PFSK-1 (cell line): Measurements from ENCODE around the gene NUP98.

Experiments
- POLR2AphosphoS5 ChIP-seq: IDR thresholded peaks from 2 replicates; pipeline ENCODE4 v1.6.1; 2012; ENCODE audit warnings: low read depth, mild to moderate bottlenecking, control low read depth, low read length, moderate library complexity
- SIN3A ChIP-seq: IDR thresholded peaks from 2 replicates; pipeline ENCODE4 v1.6.1; 2012; ENCODE audit warnings: mild to moderate bottlenecking, low read length, moderate library complexity, borderline replicate concordance; ENCODE audit not compliant: insufficient read depth
- TAF1 ChIP-seq: IDR thresholded peaks from 2 replicates; pipeline ENCODE4 v1.6.1; 2012; ENCODE audit warnings: low read length, control low read depth, borderline replicate concordance; ENCODE audit not compliant: insufficient read depth
- TF ChIP-seq, protein P1 (sequence below), 2 experiments: IDR thresholded peaks; 2 replicates each; pipeline versions ENCODE4 v1.6.1 to v1.8.0; 2011 to 2012; ENCODE audit warnings: low read depth in 2 of 2, low read length in 2 of 2, control low read depth in 1 of 2, inconsistent platforms in 1 of 2, mild to moderate bottlenecking in 1 of 2, moderate library complexity in 1 of 2; ENCODE audit not compliant: insufficient read depth in 1 of 2

DNA sequence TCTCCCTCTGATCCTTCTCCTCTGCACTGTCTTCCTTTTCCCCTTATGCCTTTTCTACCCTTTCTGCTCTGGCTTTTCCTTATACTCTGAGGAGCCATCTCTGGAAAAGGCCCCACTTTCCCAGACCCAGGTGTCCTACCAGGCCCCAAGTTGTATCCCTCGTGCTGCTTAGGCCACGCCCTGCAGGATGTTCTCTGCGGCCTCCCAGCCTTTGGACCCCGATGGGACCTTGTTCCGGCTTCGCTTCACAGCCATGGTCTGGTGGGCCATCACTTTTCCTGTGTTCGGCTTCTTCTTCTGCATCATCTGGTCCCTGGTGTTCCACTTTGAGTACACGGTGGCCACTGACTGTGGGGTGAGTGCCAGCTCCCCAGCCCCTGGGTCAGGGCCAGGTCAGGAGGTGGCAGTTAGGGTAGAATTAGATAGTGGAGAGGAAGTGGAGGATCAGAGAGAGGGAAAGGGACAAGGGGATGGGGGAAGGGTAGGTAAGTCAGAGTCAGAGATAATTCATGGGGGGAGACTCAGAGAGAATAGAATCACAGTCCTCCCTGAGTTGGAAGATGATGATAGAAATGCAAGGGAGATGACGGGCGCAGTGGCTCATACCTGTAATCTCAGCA is 19.9 kb upstream of the NUP98 start:
- TF ChIP-seq POLR2AphosphoS5 (no peak), TAF1 (no peak), SIN3A (no peak)
- TF ChIP-seq, protein P1, sequence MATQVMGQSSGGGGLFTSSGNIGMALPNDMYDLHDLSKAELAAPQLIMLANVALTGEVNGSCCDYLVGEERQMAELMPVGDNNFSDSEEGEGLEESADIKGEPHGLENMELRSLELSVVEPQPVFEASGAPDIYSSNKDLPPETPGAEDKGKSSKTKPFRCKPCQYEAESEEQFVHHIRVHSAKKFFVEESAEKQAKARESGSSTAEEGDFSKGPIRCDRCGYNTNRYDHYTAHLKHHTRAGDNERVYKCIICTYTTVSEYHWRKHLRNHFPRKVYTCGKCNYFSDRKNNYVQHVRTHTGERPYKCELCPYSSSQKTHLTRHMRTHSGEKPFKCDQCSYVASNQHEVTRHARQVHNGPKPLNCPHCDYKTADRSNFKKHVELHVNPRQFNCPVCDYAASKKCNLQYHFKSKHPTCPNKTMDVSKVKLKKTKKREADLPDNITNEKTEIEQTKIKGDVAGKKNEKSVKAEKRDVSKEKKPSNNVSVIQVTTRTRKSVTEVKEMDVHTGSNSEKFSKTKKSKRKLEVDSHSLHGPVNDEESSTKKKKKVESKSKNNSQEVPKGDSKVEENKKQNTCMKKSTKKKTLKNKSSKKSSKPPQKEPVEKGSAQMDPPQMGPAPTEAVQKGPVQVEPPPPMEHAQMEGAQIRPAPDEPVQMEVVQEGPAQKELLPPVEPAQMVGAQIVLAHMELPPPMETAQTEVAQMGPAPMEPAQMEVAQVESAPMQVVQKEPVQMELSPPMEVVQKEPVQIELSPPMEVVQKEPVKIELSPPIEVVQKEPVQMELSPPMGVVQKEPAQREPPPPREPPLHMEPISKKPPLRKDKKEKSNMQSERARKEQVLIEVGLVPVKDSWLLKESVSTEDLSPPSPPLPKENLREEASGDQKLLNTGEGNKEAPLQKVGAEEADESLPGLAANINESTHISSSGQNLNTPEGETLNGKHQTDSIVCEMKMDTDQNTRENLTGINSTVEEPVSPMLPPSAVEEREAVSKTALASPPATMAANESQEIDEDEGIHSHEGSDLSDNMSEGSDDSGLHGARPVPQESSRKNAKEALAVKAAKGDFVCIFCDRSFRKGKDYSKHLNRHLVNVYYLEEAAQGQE (IDR thresholded peaks at IDR 0.05; ENCODE audit: insufficient read depth in 1 of 2, low read depth in 2 of 2, low read length in 2 of 2) = no peak
